HUDEP-2 (cell line): ENCODE results near the gene VPS13C.

ENCODE experiments used
- DNase-seq, 76 experiments: peaks; one replicate each; lab custom pipeline; 2025; ENCODE audit not compliant: unreplicated experiment in 76 of 76; lab: John Stamatoyannopoulos, UW

Gene VPS13C

GRCh38 chr15:61946778-61947177 lies 113.5 kb downstream of the VPS13C start:
- DNase-seq: no peak

GRCh38 chr15:61943992-61944391 lies 116.3 kb downstream of the VPS13C start:
- no peak for DNase-seq

GRCh38 chr15:61938249-61938648 lies 122.0 kb downstream of the VPS13C start:
- DNase-seq: no peak

GRCh38 chr15:61936528-61937195 lies 123.6 kb downstream of the VPS13C start:
- DNase-seq: no peak

DNA sequence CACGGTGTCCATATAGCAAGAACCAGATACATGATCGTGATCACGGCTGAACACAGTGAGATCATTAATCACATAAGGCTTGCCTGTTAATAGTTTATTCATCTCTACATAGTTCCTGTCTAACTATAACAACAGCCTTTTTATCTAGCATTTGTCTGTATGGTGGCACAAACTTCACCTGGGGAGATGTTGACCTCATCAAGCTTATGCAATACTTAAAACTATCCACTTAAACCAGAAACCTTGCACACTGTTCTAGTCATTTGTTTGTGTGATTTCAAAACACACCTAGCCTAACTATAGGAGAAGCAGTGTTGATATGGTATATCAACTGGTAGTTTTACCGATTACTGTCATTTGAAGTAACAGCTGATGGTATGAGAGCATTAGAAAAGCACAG lies 124.8 kb downstream of the VPS13C start:
- no peak for DNase-seq

GRCh38 chr15:61929452-61929851 lies 130.8 kb downstream of the VPS13C start:
- no peak for DNase-seq

GRCh38 chr15:61923173-61923572 lies 137.1 kb downstream of the VPS13C start:
- DNase-seq: no peak

DNA sequence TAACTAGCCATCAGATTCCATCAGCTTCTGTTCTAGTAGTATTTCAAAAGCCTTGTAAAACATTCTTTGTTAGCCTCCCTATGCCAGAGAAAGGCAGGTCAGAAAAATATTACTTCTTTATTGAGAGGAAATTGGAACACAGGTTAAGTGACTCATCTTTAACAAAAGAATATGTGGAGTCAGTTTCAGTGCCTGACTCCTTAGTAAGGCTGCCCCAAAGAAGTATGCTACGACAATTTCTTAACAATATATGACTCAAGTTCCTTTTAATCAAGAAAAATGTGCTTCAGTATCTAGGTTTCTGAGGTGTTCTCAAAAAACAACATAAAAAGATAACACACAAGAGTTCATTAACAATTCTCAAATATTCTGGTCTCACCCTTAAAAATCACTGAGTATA lies 139.2 kb downstream of the VPS13C start:
- DNase-seq: no peak

DNA sequence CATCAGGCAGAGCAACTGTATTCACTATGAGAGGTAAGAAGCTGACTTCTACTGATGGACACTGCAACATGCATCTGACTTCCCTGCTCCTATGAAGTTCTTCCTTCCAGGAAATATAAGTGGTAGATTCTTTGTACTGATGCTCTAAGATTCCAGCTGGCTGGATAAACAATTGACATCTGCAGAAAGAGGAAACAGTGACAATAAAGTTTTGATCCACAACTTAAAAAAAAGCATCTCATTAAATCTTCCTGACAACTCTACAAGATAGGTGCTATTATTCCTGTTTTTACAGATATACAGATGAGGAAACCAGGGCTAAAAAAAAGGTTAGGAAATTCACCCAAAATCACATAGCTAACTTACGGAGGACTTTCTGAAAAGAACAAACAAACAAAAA lies 142.8 kb downstream of the VPS13C start:
- no peak for DNase-seq

DNA sequence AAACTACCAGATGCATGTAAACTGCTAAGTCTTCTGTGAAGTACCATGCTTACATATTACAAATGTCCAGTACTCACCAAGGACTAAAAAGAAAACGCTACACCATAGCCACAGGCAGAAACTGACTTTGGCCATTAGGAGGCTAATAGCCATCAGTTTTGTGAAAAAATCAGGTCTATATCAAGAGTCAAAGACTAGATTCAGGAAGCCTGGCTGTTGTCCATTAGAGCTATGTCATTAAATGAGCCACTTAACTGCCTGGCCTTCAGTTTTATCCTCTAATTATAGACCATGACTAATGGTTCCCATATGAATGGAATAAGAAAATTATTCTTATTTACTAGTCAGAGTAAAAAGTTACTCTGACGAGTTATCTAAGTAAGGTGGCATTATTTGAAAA lies 144.1 kb downstream of the VPS13C start:
- no peak for DNase-seq

GRCh38 chr15:61915640-61916039 lies 144.6 kb downstream of the VPS13C start:
- no peak for DNase-seq

GRCh38 chr15:61910839-61911369 lies 149.3 kb downstream of the VPS13C start:
- no peak for DNase-seq

- no peak for DNase-seq
Observed at GRCh38 chr15:61908241-61908640, 152.0 kb downstream of the VPS13C start.

DNA sequence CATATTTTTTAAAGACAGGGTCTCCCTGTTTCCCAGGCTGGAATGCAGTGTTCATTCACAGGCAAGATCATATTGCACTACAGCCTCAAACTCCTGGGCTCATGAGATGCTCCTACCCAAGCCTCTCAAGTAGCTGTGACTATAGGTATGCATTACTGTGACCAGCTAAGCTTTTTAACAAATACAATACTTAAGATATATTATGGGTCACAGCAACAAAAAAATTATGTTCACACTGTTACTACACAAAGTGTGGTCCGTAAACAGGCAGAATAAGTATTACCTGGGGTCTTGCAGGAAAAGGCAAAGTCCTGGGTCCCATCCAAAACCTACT lies 152.5 kb downstream of the VPS13C start:
- DNase-seq: no peak

GRCh38 chr15:61906961-61907752 lies 153.1 kb downstream of the VPS13C start:
- DNase-seq: no peak

DNA sequence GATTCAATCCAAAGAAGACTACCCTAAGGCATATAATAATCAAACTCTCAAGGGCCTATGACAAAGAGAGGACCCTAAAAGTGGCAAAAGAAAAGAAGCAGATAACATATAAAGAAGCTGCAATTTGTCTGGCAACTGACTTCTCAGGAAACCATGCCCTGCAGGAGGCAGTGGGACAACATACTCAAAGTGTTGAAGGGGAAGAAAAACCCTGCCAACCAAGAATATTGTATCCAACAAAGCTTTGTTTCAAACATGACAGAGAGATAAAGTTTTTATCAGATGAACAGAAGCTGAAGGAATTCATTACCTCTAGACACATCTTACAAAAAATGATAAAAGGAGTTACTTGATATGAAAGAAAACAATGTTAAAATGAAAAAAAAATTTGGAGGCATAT lies 167.1 kb downstream of the VPS13C start:
- no peak for DNase-seq

DNA sequence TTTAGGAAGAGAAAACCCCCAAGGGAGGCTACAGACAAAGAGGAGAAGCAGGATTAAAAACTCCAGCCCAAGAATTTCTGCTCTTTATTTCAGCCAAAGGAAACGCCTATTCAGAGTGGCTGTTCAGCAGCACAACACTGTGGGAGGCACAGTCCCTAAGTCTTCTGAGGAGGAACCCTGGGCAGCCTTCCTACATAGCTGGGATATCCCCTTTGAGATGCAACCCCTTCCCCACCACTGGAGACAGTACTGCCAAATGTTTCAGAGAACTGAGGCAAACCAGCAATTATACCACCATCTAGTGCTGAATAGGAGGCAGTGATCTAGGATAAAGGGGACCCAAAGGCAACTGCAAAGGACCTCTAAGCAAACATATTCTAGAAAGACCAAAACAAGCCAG lies 168.1 kb downstream of the VPS13C start:
- no peak for DNase-seq

- no peak for DNase-seq
Observed at GRCh38 chr15:61890106-61890505, 170.1 kb downstream of the VPS13C start.

DNA sequence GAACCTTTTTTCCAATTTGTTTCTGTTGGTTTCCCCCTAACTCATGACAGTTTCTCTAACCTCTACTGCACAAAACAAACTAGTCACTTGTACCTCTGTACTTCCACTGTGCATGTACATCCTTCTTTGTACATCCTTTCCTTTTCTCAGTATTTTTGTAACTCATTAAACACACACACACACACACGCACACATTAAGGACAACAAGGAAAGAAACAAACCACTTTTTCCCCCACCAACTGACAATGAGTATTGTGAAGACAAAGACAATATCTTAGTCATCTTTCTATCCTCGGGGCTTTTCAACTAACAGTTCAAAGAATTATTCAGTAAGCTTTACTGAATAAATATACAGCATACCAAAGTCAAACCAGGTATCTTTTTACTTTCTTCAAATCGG lies 170.5 kb downstream of the VPS13C start:
- no peak for DNase-seq

- no peak for DNase-seq
Observed at GRCh38 chr15:61888074-61888780, 172.0 kb downstream of the VPS13C start.

GRCh38 chr15:61880084-61880483 lies 180.2 kb downstream of the VPS13C start:
- no peak for DNase-seq

GRCh38 chr15:61879219-61879618 lies 181.0 kb downstream of the VPS13C start:
- no peak for DNase-seq
